ENCODE data around the gene KDM5D.

Gene KDM5D

GRCh38 chrY:19744381-19745378 lies at the start of gene KDM5D:
KDM5D (minus strand) TSS chrY:19744726; CDS start chrY:19744534, 192 bp downstream.
- H3K36me3 ChIP-seq (ENCODE audit: insufficient read depth, low read length), result no peaks in the 10 kb centered on the region
- DNase-seq (ENCODE audit: low read depth, low spot score), result no peak
- H3K9ac ChIP-seq (ENCODE audit: insufficient read length), result no peak within 1 kb of the TSS

GRCh38 chrY:19768375-19768774 lies 23.8 kb upstream of the KDM5D start:
- TF ChIP-seq POLR2AphosphoS5 (IDR thresholded peaks at IDR 0.05; ENCODE audit: borderline replicate concordance, low read depth, low read length) (no peak), EZH2 (IDR thresholded peaks at IDR 0.05) (no peak), FOXP2 (optimal IDR thresholded peaks at IDR 0.05; ENCODE audit: control extremely low read depth, extremely low read length, insufficient read depth) (no peak)
- no peaks in the 10 kb centered on the region for H3K36me3 ChIP-seq (ENCODE audit: insufficient read depth, low read length)
- no peak for DNase-seq (ENCODE audit: low read depth, low spot score)

More at GRCh38 chrY:19744381-19745378, at the start of gene KDM5D:
- TF ChIP-seq FOXP2 (optimal IDR thresholded peaks at IDR 0.05; ENCODE audit: control extremely low read depth, extremely low read length, insufficient read depth) (no peak), POLR2AphosphoS5 (IDR thresholded peaks at IDR 0.05; ENCODE audit: borderline replicate concordance, low read depth, low read length) (no peak)
- Histone ChIP-seq H3K4me3 (no peak within 1 kb of the TSS), H3K9me3 (ENCODE audit: low read depth, low read length) (no peaks in the 10 kb centered on the region), H3K27ac (no peak within 1 kb of the TSS)

GRCh38 chrY:19743331-19743730 lies 1.2 kb downstream of the KDM5D start:
- TF ChIP-seq EZH2 (IDR thresholded peaks at IDR 0.05) (no peak), POLR2AphosphoS5 (IDR thresholded peaks at IDR 0.05; ENCODE audit: borderline replicate concordance, low read depth, low read length) (no peak), FOXP2 (optimal IDR thresholded peaks at IDR 0.05; ENCODE audit: control extremely low read depth, extremely low read length, insufficient read depth) (no peak)
- no peak overlapping the region for H3K4me3 ChIP-seq
- no peak overlapping the region for H3K9ac ChIP-seq (ENCODE audit: insufficient read length)
- no peaks in the 10 kb centered on the region for H3K36me3 ChIP-seq (ENCODE audit: insufficient read depth, low read length)
- no peaks in the 10 kb centered on the region for H3K9me3 ChIP-seq (ENCODE audit: low read depth, low read length)
- no peak for DNase-seq (ENCODE audit: low read depth, low spot score)
- no peak overlapping the region for H3K27ac ChIP-seq

More at GRCh38 chrY:19768375-19768774, 23.8 kb upstream of the KDM5D start:
- H3K27ac ChIP-seq, result no peak overlapping the region
- H3K9me3 ChIP-seq (ENCODE audit: low read depth, low read length), result no peaks in the 10 kb centered on the region
- no peak overlapping the region for H3K4me3 ChIP-seq
- no peak overlapping the region for H3K9ac ChIP-seq (ENCODE audit: insufficient read length)

GRCh38 chrY:19742153-19742552 lies 2.4 kb downstream of the KDM5D start:
- no peak for DNase-seq (ENCODE audit: low read depth, low spot score)
- TF ChIP-seq POLR2AphosphoS5 (IDR thresholded peaks at IDR 0.05; ENCODE audit: borderline replicate concordance, low read depth, low read length), result no peak
- no peak for TF ChIP-seq FOXP2 (optimal IDR thresholded peaks at IDR 0.05; ENCODE audit: control extremely low read depth, extremely low read length, insufficient read depth)
- TF ChIP-seq EZH2 (IDR thresholded peaks at IDR 0.05), result no peak
- Histone ChIP-seq H3K4me3 (no peak overlapping the region), H3K36me3 (ENCODE audit: insufficient read depth, low read length) (no peaks in the 10 kb centered on the region), H3K27ac (no peak overlapping the region), H3K9ac (ENCODE audit: insufficient read length) (no peak overlapping the region), H3K9me3 (ENCODE audit: low read depth, low read length) (no peaks in the 10 kb centered on the region)

GRCh38 chrY:19734425-19734824 lies 10.1 kb downstream of the KDM5D start:
- no peak for TF ChIP-seq POLR2AphosphoS5 (IDR thresholded peaks at IDR 0.05; ENCODE audit: borderline replicate concordance, low read depth, low read length)
- no peak for TF ChIP-seq FOXP2 (optimal IDR thresholded peaks at IDR 0.05; ENCODE audit: control extremely low read depth, extremely low read length, insufficient read depth)
- no peak for TF ChIP-seq EZH2 (IDR thresholded peaks at IDR 0.05)
- Histone ChIP-seq H3K4me3 (no peak overlapping the region), H3K9ac (ENCODE audit: insufficient read length) (no peak overlapping the region), H3K27ac (no peak overlapping the region), H3K36me3 (ENCODE audit: insufficient read depth, low read length) (no peaks in the 10 kb centered on the region), H3K9me3 (ENCODE audit: low read depth, low read length) (no peaks in the 10 kb centered on the region)
- no peak for DNase-seq (ENCODE audit: low read depth, low spot score)

- H3K9ac ChIP-seq (ENCODE audit: insufficient read length), result no peak overlapping the region
- H3K4me3 ChIP-seq, result no peak overlapping the region
- TF ChIP-seq POLR2AphosphoS5 (IDR thresholded peaks at IDR 0.05; ENCODE audit: borderline replicate concordance, low read depth, low read length) (no peak), FOXP2 (optimal IDR thresholded peaks at IDR 0.05; ENCODE audit: control extremely low read depth, extremely low read length, insufficient read depth) (no peak), EZH2 (IDR thresholded peaks at IDR 0.05) (no peak)
- no peaks in the 10 kb centered on the region for H3K9me3 ChIP-seq (ENCODE audit: low read depth, low read length)
- H3K27ac ChIP-seq, result no peak overlapping the region
- no peaks in the 10 kb centered on the region for H3K36me3 ChIP-seq (ENCODE audit: insufficient read depth, low read length)
- DNase-seq (ENCODE audit: low read depth, low spot score), result no peak
These were observed 26.6 kb downstream of the KDM5D start for GRCh38 chrY:19717950-19718349.

GRCh38 chrY:19717146-19717545 lies 27.4 kb downstream of the KDM5D start:
- Histone ChIP-seq H3K27ac (no peak overlapping the region), H3K9ac (ENCODE audit: insufficient read length) (no peak overlapping the region), H3K4me3 (no peak overlapping the region), H3K9me3 (ENCODE audit: low read depth, low read length) (no peaks in the 10 kb centered on the region), H3K36me3 (ENCODE audit: insufficient read depth, low read length) (no peaks in the 10 kb centered on the region)
- no peak for DNase-seq (ENCODE audit: low read depth, low spot score)
- TF ChIP-seq EZH2 (IDR thresholded peaks at IDR 0.05), result no peak
- TF ChIP-seq FOXP2 (optimal IDR thresholded peaks at IDR 0.05; ENCODE audit: control extremely low read depth, extremely low read length, insufficient read depth), result no peak
- no peak for TF ChIP-seq POLR2AphosphoS5 (IDR thresholded peaks at IDR 0.05; ENCODE audit: borderline replicate concordance, low read depth, low read length)

GRCh38 chrY:19715226-19715625 lies 29.3 kb downstream of the KDM5D start:
- DNase-seq (ENCODE audit: low read depth, low spot score), result no peak
- Histone ChIP-seq H3K4me3 (no peak overlapping the region), H3K9me3 (ENCODE audit: low read depth, low read length) (no peaks in the 10 kb centered on the region), H3K27ac (no peak overlapping the region), H3K9ac (ENCODE audit: insufficient read length) (no peak overlapping the region), H3K36me3 (ENCODE audit: insufficient read depth, low read length) (no peaks in the 10 kb centered on the region)
- TF ChIP-seq FOXP2 (optimal IDR thresholded peaks at IDR 0.05; ENCODE audit: control extremely low read depth, extremely low read length, insufficient read depth), result no peak
- TF ChIP-seq EZH2 (IDR thresholded peaks at IDR 0.05), result no peak
- TF ChIP-seq POLR2AphosphoS5 (IDR thresholded peaks at IDR 0.05; ENCODE audit: borderline replicate concordance, low read depth, low read length), result no peak

Data from SK-N-MC (cell line).